Chondrocyte (in vitro differentiated cells): ENCODE data around the gene HOXA6. TPM values are rescaled to one million over a fixed set of nuclear protein-coding genes. Genes with fewer than 3 reads are reported as not detected.

Experiments used
- DNase-seq: peaks from one replicate; pipeline ENCODE4 v3.0.0; 2021; ENCODE audit warnings: mixed read lengths, low spot score
- H3K27ac Mint-ChIP-seq: one replicate; pipeline ENCODE4 v1.8.0; 2021; ENCODE audit warnings: mild to moderate bottlenecking, moderate library complexity, mixed read lengths; ENCODE audit not compliant: unreplicated experiment
- H3K27me3 Mint-ChIP-seq: 2 replicates; pipeline ENCODE4 v1.8.0; 2021; ENCODE audit warnings: low read depth, mixed read lengths
- H3K36me3 Mint-ChIP-seq: 2 replicates; pipeline ENCODE4 v1.8.0; 2021; ENCODE audit warnings: low read depth, mixed read lengths
- H3K4me1 Mint-ChIP-seq: 2 replicates; pipeline ENCODE4 v1.8.0; 2021; ENCODE audit warnings: low read depth, mild to moderate bottlenecking, mixed read lengths
- H3K4me3 Mint-ChIP-seq: one replicate; pipeline ENCODE4 v1.8.0; 2021; ENCODE audit warnings: mild to moderate bottlenecking, moderate library complexity, mixed read lengths; ENCODE audit not compliant: unreplicated experiment
- H3K9me3 Mint-ChIP-seq: 2 replicates; pipeline ENCODE4 v1.8.0; 2021; ENCODE audit warnings: low read depth, mixed read lengths
- total RNA-seq: library from RNA; stranded (reverse); gene quantifications from 3 replicates; pipeline ENCODE4 v1.2.1, GENCODE V29; 2021
- TF ChIP-seq, protein P1 (sequence below): fragments of 200-600 bp; sonication (generic); IDR thresholded peaks from 2 replicates; pipeline ENCODE4 v1.5.0; 2021; ENCODE audit warnings: antibody characterized with exemption, mild to moderate bottlenecking, moderate library complexity

Gene HOXA6
- total RNA-seq, 1 donor from 2014 or later = not detected

DNA sequence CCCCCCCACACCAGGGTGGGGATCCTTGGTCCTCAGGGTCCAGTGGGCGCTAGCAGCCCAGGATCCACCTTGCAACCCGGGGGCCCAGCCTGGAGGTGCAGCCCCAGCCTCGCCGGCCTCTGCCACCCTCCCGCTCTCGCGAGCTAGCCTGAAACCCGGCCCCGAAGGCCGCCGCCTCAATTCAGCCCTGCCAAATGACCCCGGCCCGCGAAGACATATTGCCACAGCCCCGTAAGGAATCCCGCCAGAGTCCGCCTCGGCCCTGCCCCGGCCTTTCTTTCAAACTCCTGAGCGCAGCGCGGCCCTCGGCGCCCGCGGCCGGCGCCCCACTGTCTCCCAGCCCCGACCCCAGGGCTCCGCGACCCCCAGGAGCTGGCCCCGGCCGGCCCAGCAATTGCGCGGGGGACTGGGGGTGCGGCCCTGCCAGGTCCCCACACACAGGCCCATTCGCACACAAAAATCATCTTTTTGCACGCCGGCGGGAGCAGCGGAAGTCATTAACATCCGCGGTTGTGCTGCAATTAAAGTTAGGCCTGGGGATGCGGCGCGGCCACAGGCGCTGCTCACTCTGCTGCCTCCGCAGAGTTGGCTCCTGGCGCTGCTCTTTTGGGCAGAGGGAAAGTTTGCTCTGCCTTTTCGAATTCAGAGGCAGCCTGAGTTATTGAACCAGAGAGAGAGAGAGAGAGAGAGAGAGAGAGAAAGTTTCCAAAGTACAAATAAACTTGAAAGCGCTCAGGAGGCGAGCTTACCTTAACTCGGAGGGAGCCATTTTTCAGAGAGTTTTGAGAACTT, 8.0 kb downstream of the HOXA6 start:
- peaks cover 88% of the 10 kb centered on the region for H3K27me3 Mint-ChIP-seq
- DNase-seq = no peak
- no peak overlapping the region for H3K4me3 Mint-ChIP-seq
- TF ChIP-seq, protein P1, sequence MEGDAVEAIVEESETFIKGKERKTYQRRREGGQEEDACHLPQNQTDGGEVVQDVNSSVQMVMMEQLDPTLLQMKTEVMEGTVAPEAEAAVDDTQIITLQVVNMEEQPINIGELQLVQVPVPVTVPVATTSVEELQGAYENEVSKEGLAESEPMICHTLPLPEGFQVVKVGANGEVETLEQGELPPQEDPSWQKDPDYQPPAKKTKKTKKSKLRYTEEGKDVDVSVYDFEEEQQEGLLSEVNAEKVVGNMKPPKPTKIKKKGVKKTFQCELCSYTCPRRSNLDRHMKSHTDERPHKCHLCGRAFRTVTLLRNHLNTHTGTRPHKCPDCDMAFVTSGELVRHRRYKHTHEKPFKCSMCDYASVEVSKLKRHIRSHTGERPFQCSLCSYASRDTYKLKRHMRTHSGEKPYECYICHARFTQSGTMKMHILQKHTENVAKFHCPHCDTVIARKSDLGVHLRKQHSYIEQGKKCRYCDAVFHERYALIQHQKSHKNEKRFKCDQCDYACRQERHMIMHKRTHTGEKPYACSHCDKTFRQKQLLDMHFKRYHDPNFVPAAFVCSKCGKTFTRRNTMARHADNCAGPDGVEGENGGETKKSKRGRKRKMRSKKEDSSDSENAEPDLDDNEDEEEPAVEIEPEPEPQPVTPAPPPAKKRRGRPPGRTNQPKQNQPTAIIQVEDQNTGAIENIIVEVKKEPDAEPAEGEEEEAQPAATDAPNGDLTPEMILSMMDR = no peak
- H3K27ac Mint-ChIP-seq = no peak overlapping the region
- peaks cover 1% of the 10 kb centered on the region for H3K36me3 Mint-ChIP-seq
- H3K9me3 Mint-ChIP-seq = no peaks in the 10 kb centered on the region
- peaks cover 10% of the 10 kb centered on the region for H3K4me1 Mint-ChIP-seq

- H3K4me3 Mint-ChIP-seq = no peak overlapping the region
- no peaks in the 10 kb centered on the region for H3K9me3 Mint-ChIP-seq
- peaks cover 88% of the 10 kb centered on the region for H3K27me3 Mint-ChIP-seq
- TF ChIP-seq, protein P1 = no peak
- H3K36me3 Mint-ChIP-seq = peaks cover 1% of the 10 kb centered on the region
- H3K27ac Mint-ChIP-seq = no peak overlapping the region
- peaks cover 10% of the 10 kb centered on the region for H3K4me1 Mint-ChIP-seq
- DNase-seq = no peak
Observed at GRCh38 chr7:27138985-27139333, 8.6 kb downstream of the HOXA6 start.

GRCh38 chr7:27138472-27138871, 9.1 kb downstream of the HOXA6 start:
- Mint-ChIP-seq H3K4me1 (peaks cover 8% of the 10 kb centered on the region), H3K36me3 (peaks cover 1% of the 10 kb centered on the region), H3K9me3 (no peaks in the 10 kb centered on the region), H3K27me3 (peaks cover 89% of the 10 kb centered on the region), H3K4me3 (no peak overlapping the region), H3K27ac (no peak overlapping the region)
- TF ChIP-seq, protein P1 = no peak
- DNase-seq = no peak

- H3K27me3 Mint-ChIP-seq = peaks cover 92% of the 10 kb centered on the region
Observed at GRCh38 chr7:27137640-27138315, 9.8 kb downstream of the HOXA6 start.

DNA sequence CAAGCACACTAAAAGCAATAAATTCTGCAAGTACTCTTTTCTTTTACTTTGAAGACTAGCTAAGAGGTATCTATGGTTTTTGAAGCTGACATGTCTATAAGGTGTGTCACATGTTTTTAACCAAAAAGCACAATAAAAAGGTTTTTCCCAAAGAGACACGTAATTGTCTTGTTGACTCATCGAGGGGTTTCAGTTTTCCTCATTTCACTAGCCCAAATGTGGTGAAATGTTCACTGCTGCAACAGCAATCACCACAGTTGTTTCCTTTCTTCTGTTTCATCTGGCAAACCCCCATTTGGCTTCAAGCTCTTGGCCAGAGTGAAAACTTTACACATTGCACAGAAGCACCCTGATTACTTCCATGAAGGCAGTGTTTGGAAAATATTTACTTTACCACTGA, 13.2 kb downstream of the HOXA6 start:
- TF ChIP-seq, protein P1 = no peak
- no peaks in the 10 kb centered on the region for H3K36me3 Mint-ChIP-seq
- H3K4me1 Mint-ChIP-seq = no peaks in the 10 kb centered on the region
- H3K27ac Mint-ChIP-seq = no peak overlapping the region
- no peak overlapping the region for H3K4me3 Mint-ChIP-seq
- peaks cover 82% of the 10 kb centered on the region for H3K27me3 Mint-ChIP-seq
- no peak for DNase-seq
- no peaks in the 10 kb centered on the region for H3K9me3 Mint-ChIP-seq

More at GRCh38 chr7:27137640-27138315, 9.8 kb downstream of the HOXA6 start:
- H3K36me3 Mint-ChIP-seq = peaks cover 1% of the 10 kb centered on the region
- no peak overlapping the region for H3K4me3 Mint-ChIP-seq
- TF ChIP-seq, protein P1 = no peak
- no peak for DNase-seq
- no peaks in the 10 kb centered on the region for H3K9me3 Mint-ChIP-seq
- peaks cover 5% of the 10 kb centered on the region for H3K4me1 Mint-ChIP-seq
- no peak overlapping the region for H3K27ac Mint-ChIP-seq
